ENCODE data around the gene STOML3.

The STOML3 gene

GRCh38 chr13:38990693-38991092 lies at the start of gene STOML3:
Gene STOML3 (minus strand): TSS chr13:38990831. CDS start chr13:38990721, 110 bp downstream.
- Histone ChIP-seq H3K27me3 (ENCODE audit: insufficient read depth, low read length) (no peaks in the 10 kb centered on the region), H3K4me3 (ENCODE audit: low read length) (no peak within 1 kb of the TSS), H3K36me3 (ENCODE audit: insufficient read depth, low read length) (no peaks in the 10 kb centered on the region), H3K4me1 (ENCODE audit: insufficient read depth, low read length) (peaks cover 4% of the 10 kb centered on the region), H3K9me3 (ENCODE audit: low read length) (no peaks in the 10 kb centered on the region), H2AFZ (ENCODE audit: low read depth, low read length) (no peak within 1 kb of the TSS)

GRCh38 chr13:39040206-39040605 lies 49.6 kb upstream of the STOML3 start:
- no peaks in the 10 kb centered on the region for H3K27me3 ChIP-seq (ENCODE audit: insufficient read depth, low read length)
- peaks cover 26% of the 10 kb centered on the region for H3K4me1 ChIP-seq (ENCODE audit: insufficient read depth, low read length)
- H3K36me3 ChIP-seq (ENCODE audit: insufficient read depth, low read length), result peaks cover 20% of the 10 kb centered on the region
- no peak overlapping the region for H2AFZ ChIP-seq (ENCODE audit: low read depth, low read length)
- no peaks in the 10 kb centered on the region for H3K9me3 ChIP-seq (ENCODE audit: low read length)
- H3K4me3 ChIP-seq (ENCODE audit: low read length), result no peak overlapping the region

GRCh38 chr13:39039041-39039440 lies 48.4 kb upstream of the STOML3 start:
- H3K9me3 ChIP-seq (ENCODE audit: low read length), result no peaks in the 10 kb centered on the region
- H3K4me1 ChIP-seq (ENCODE audit: insufficient read depth, low read length), result peaks cover 37% of the 10 kb centered on the region
- peak overlapping the region; percentile 91 for H3K4me3 ChIP-seq (ENCODE audit: low read length)
- no peaks in the 10 kb centered on the region for H3K27me3 ChIP-seq (ENCODE audit: insufficient read depth, low read length)
- peaks cover 11% of the 10 kb centered on the region for H3K36me3 ChIP-seq (ENCODE audit: insufficient read depth, low read length)
- no peak overlapping the region for H2AFZ ChIP-seq (ENCODE audit: low read depth, low read length)

GRCh38 chr13:39038569-39039030 lies 48.0 kb upstream of the STOML3 start:
- H3K4me3 ChIP-seq (ENCODE audit: low read length), result peak overlapping the region; percentile 91
- peaks cover 40% of the 10 kb centered on the region for H3K4me1 ChIP-seq (ENCODE audit: insufficient read depth, low read length)
- peaks cover 8% of the 10 kb centered on the region for H3K36me3 ChIP-seq (ENCODE audit: insufficient read depth, low read length)
- no peaks in the 10 kb centered on the region for H3K9me3 ChIP-seq (ENCODE audit: low read length)
- H3K27me3 ChIP-seq (ENCODE audit: insufficient read depth, low read length), result no peaks in the 10 kb centered on the region
- H2AFZ ChIP-seq (ENCODE audit: low read depth, low read length), result peak overlapping the region; percentile 90

GRCh38 chr13:39037880-39038568 lies 47.4 kb upstream of the STOML3 start, which contains the start of the genes NHLRC3 and PROSER1:
Gene NHLRC3 (plus strand): TSS chr13:39038456. CDS start chr13:39038640, 184 bp downstream.
Gene PROSER1 (minus strand): TSS chr13:39038089. CDS start chr13:39037242, 847 bp downstream.
- Histone ChIP-seq H3K36me3 (ENCODE audit: insufficient read depth, low read length) (peaks cover 7% of the 10 kb centered on the region), H2AFZ (ENCODE audit: low read depth, low read length) (peak within 1 kb of the TSS; percentile 90), H3K27me3 (ENCODE audit: insufficient read depth, low read length) (no peaks in the 10 kb centered on the region), H3K4me1 (ENCODE audit: insufficient read depth, low read length) (peaks cover 40% of the 10 kb centered on the region), H3K4me3 (ENCODE audit: low read length) (peak within 1 kb of the TSS; percentile 91), H3K9me3 (ENCODE audit: low read length) (no peaks in the 10 kb centered on the region)

- no peaks in the 10 kb centered on the region for H3K9me3 ChIP-seq (ENCODE audit: low read length)
- peak overlapping the region; percentile 91 for H3K4me3 ChIP-seq (ENCODE audit: low read length)
- peaks cover 40% of the 10 kb centered on the region for H3K4me1 ChIP-seq (ENCODE audit: insufficient read depth, low read length)
- peaks cover 7% of the 10 kb centered on the region for H3K36me3 ChIP-seq (ENCODE audit: insufficient read depth, low read length)
- no peaks in the 10 kb centered on the region for H3K27me3 ChIP-seq (ENCODE audit: insufficient read depth, low read length)
- H2AFZ ChIP-seq (ENCODE audit: low read depth, low read length), result peak overlapping the region; percentile 90
Measured at GRCh38 chr13:39037410-39037879, 46.8 kb upstream of the STOML3 start.

- no peaks in the 10 kb centered on the region for H3K27me3 ChIP-seq (ENCODE audit: insufficient read depth, low read length)
- H3K36me3 ChIP-seq (ENCODE audit: insufficient read depth, low read length), result peaks cover 11% of the 10 kb centered on the region
- H3K9me3 ChIP-seq (ENCODE audit: low read length), result no peaks in the 10 kb centered on the region
- no peak overlapping the region for H2AFZ ChIP-seq (ENCODE audit: low read depth, low read length)
- H3K4me3 ChIP-seq (ENCODE audit: low read length), result peak overlapping the region; percentile 91
- peaks cover 40% of the 10 kb centered on the region for H3K4me1 ChIP-seq (ENCODE audit: insufficient read depth, low read length)
Measured at GRCh38 chr13:39036212-39036611, 45.6 kb upstream of the STOML3 start.

- Histone ChIP-seq H3K4me1 (ENCODE audit: insufficient read depth, low read length) (peaks cover 40% of the 10 kb centered on the region), H3K9me3 (ENCODE audit: low read length) (no peaks in the 10 kb centered on the region), H3K36me3 (ENCODE audit: insufficient read depth, low read length) (peaks cover 16% of the 10 kb centered on the region), H3K27me3 (ENCODE audit: insufficient read depth, low read length) (no peaks in the 10 kb centered on the region), H3K4me3 (ENCODE audit: low read length) (peak overlapping the region; percentile 91), H2AFZ (ENCODE audit: low read depth, low read length) (no peak overlapping the region)
Measured at GRCh38 chr13:39035799-39036198, 45.2 kb upstream of the STOML3 start.

- no peak overlapping the region for H2AFZ ChIP-seq (ENCODE audit: low read depth, low read length)
- peaks cover 35% of the 10 kb centered on the region for H3K4me1 ChIP-seq (ENCODE audit: insufficient read depth, low read length)
- peak overlapping the region; percentile 91 for H3K4me3 ChIP-seq (ENCODE audit: low read length)
- no peaks in the 10 kb centered on the region for H3K9me3 ChIP-seq (ENCODE audit: low read length)
- H3K36me3 ChIP-seq (ENCODE audit: insufficient read depth, low read length), result peaks cover 21% of the 10 kb centered on the region
- no peaks in the 10 kb centered on the region for H3K27me3 ChIP-seq (ENCODE audit: insufficient read depth, low read length)
Measured at GRCh38 chr13:39035204-39035603, 44.6 kb upstream of the STOML3 start.

GRCh38 chr13:39034085-39034484 lies 43.5 kb upstream of the STOML3 start:
- Histone ChIP-seq H2AFZ (ENCODE audit: low read depth, low read length) (no peak overlapping the region), H3K9me3 (ENCODE audit: low read length) (no peaks in the 10 kb centered on the region), H3K4me1 (ENCODE audit: insufficient read depth, low read length) (peaks cover 25% of the 10 kb centered on the region), H3K4me3 (ENCODE audit: low read length) (peak overlapping the region; percentile 91), H3K27me3 (ENCODE audit: insufficient read depth, low read length) (no peaks in the 10 kb centered on the region), H3K36me3 (ENCODE audit: insufficient read depth, low read length) (peaks cover 26% of the 10 kb centered on the region)

GRCh38 chr13:39032150-39032549 lies 41.5 kb upstream of the STOML3 start:
- Histone ChIP-seq H2AFZ (ENCODE audit: low read depth, low read length) (no peak overlapping the region), H3K9me3 (ENCODE audit: low read length) (no peaks in the 10 kb centered on the region), H3K36me3 (ENCODE audit: insufficient read depth, low read length) (peaks cover 44% of the 10 kb centered on the region), H3K27me3 (ENCODE audit: insufficient read depth, low read length) (no peaks in the 10 kb centered on the region), H3K4me1 (ENCODE audit: insufficient read depth, low read length) (peaks cover 24% of the 10 kb centered on the region), H3K4me3 (ENCODE audit: low read length) (no peak overlapping the region)

- H2AFZ ChIP-seq (ENCODE audit: low read depth, low read length), result no peak overlapping the region
- H3K36me3 ChIP-seq (ENCODE audit: insufficient read depth, low read length), result peaks cover 88% of the 10 kb centered on the region
- no peaks in the 10 kb centered on the region for H3K4me1 ChIP-seq (ENCODE audit: insufficient read depth, low read length)
- no peaks in the 10 kb centered on the region for H3K27me3 ChIP-seq (ENCODE audit: insufficient read depth, low read length)
- no peaks in the 10 kb centered on the region for H3K9me3 ChIP-seq (ENCODE audit: low read length)
- H3K4me3 ChIP-seq (ENCODE audit: low read length), result no peak overlapping the region
Measured at GRCh38 chr13:39025433-39025839, 34.8 kb upstream of the STOML3 start.

- Histone ChIP-seq H3K4me1 (ENCODE audit: insufficient read depth, low read length) (no peaks in the 10 kb centered on the region), H3K36me3 (ENCODE audit: insufficient read depth, low read length) (peaks cover 84% of the 10 kb centered on the region), H3K4me3 (ENCODE audit: low read length) (no peak overlapping the region), H3K27me3 (ENCODE audit: insufficient read depth, low read length) (no peaks in the 10 kb centered on the region), H2AFZ (ENCODE audit: low read depth, low read length) (no peak overlapping the region), H3K9me3 (ENCODE audit: low read length) (no peaks in the 10 kb centered on the region)
Measured at GRCh38 chr13:39023761-39024160, 33.1 kb upstream of the STOML3 start.

Measured in neuron (in vitro differentiated cells).